NCI-H82 (cell line): Measurements from ENCODE around the gene DNASE2.
"Not testable (repeated sequence)": the region's sequence is repeated elsewhere in the genome, so short reads cannot be mapped to it uniquely, and the experiment has no call there.

Source experiments
- DNase-seq: peaks from one replicate; lab custom pipeline; 2025; lab: John Stamatoyannopoulos, UW

Gene DNASE2

GRCh38 chr19:12881172-12881808 is at the start of gene DNASE2:
TSS of gene DNASE2 (minus strand) at chr19:12881449. CDS start at chr19:12881375, 74 bp downstream.
- peak; percentile 99 for DNase-seq

- no peak for DNase-seq
Observed at GRCh38 chr19:12930002-12930645, 48.9 kb upstream of the DNASE2 start.

GRCh38 chr19:12924621-12925310 is 43.5 kb upstream of the DNASE2 start:
- DNase-seq, result no peak

GRCh38 chr19:12922959-12923358 is 41.7 kb upstream of the DNASE2 start:
- no peak for DNase-seq

GRCh38 chr19:12921047-12921446 is 39.8 kb upstream of the DNASE2 start:
- no peak for DNase-seq

GRCh38 chr19:12918253-12918652 is 37.0 kb upstream of the DNASE2 start:
- DNase-seq, result no peak

GRCh38 chr19:12915860-12916259 is 34.6 kb upstream of the DNASE2 start:
- DNase-seq, result not testable (repeated sequence)

- peak; percentile 60 for DNase-seq
Observed at GRCh38 chr19:12913851-12914690, 32.8 kb upstream of the DNASE2 start.

- peak; percentile 100 for DNase-seq
Observed at GRCh38 chr19:12913011-12913561, 31.8 kb upstream of the DNASE2 start.

GRCh38 chr19:12912571-12912970 is 31.3 kb upstream of the DNASE2 start:
- peak; percentile 69 for DNase-seq

- no peak for DNase-seq
Observed at GRCh38 chr19:12907166-12907565, 25.9 kb upstream of the DNASE2 start.

GRCh38 chr19:12899891-12900518 is 18.8 kb upstream of the DNASE2 start:
- no peak for DNase-seq

- DNase-seq, result no peak
Observed at GRCh38 chr19:12896460-12896859, 15.2 kb upstream of the DNASE2 start.

- DNase-seq, result no peak
Observed at GRCh38 chr19:12893582-12893981, 12.3 kb upstream of the DNASE2 start.

GRCh38 chr19:12891553-12892021 is 10.3 kb upstream of the DNASE2 start:
- DNase-seq, result peak; percentile 40

GRCh38 chr19:12890787-12891552 is 9.7 kb upstream of the DNASE2 start, which contains the start of gene GCDH:
TSS of gene GCDH (plus strand) at chr19:12891160. CDS start at chr19:12891305, 145 bp downstream.
- DNase-seq, result peak; percentile 100

- DNase-seq, result not testable (repeated sequence)
Observed at GRCh38 chr19:12890299-12890786, 9.1 kb upstream of the DNASE2 start.

- no peak for DNase-seq
Observed at GRCh38 chr19:12888006-12888603, 6.9 kb upstream of the DNASE2 start.

GRCh38 chr19:12886969-12887747 is 5.9 kb upstream of the DNASE2 start, which contains the start of gene KLF1:
TSS of gene KLF1 (minus strand) at chr19:12887201. CDS start at chr19:12887140, 61 bp downstream.
- DNase-seq, result no peak
